NCI-H1105 treated with DMSO at 0.1 percent for 48 hours (cell line): ENCODE results near the gene NRXN2.
A peak's percentile ranks its signal among the peaks of the same experiment; 100 is the strongest.

Experiments used
- DNase-seq: peaks from one replicate; lab custom pipeline; 2025; lab: John Stamatoyannopoulos, UW

NRXN2 gene

DNA sequence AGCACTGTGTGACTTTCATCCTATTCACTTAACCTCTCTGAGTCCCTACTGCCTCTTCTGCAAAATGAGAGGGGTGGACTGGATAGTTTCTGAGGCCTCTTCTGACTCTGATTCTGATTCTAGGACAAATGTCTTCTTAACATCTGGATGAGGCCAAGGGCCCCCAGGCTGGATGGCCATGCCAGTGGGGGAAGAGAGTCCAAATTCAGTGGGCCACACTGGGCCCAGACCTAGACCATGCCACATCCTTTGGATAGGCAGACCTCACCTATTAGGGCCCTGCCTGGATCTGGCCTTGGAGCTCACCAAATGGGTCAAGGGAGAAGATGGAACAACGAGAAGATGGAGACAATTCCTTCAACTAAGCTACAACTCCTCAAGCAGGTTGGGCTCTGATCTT lies 24.6 kb downstream of the NRXN2 start:
- DNase-seq: no peak

- DNase-seq: no peak
These were observed 25.2 kb downstream of the NRXN2 start for GRCh38 chr11:64697663-64698375.

DNA sequence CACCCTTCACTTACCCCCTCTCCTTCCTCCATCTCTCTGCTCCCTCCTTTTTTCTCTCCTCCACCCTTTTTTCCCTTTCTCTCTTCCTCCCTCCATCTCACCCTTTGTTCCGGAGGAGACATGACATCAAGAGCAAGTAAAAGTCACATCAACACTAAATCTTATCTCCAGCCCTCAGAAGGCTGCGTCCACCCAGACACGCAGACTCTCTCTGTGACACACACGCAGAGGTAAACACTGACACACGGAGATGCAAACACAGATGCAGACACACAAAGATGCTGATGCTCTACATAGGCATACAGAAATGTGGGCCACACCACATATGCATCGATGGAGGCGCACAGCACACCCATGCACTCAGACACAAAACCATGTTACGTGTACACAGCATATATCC lies 27.0 kb downstream of the NRXN2 start:
- no peak for DNase-seq

DNA sequence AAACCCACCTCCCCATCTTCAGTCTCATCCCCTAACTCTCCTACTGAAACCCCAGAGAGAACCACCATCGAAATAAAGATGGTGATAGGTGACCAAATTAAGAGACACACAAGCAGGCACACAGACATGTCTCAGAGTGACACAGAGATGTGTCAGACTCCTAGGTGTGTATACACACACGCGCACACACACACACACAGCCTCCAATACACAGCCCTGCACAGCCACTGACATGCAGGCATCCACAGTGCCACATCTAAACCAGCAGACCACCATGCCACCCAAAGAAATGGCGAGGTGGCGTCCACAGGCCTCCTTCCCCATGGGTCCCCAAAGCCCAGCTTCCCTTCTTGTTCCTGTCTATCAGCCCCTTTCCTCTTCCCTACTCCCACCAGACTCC lies 27.4 kb downstream of the NRXN2 start:
- DNase-seq: no peak

DNA sequence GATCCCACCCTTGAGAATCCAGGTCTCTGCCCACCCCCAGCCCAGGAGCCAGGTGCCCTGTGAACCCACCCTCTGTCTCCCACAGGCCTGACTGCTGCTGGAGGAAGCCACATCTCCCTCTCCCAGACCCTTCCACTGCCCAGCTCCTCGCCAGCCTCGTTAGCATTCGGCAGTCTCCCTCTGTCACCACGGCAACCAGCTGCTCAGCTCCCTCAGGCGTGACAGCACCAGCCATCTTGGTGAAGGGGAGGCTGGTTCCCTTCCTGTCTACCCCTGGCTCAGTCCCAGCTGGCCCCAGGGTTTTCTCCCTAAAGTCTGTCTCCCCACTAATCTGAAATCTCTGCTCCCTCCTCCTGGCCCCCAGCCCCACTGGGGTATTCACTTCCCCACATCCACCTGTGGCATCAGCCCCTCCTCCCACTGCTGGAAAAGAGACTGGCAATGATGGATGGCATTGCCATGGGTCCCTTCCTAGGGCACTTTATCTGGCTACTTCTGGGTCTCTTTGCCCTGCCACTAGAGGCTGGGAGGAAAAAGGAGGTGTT lies 28.1 kb downstream of the NRXN2 start:
- peak; percentile 69 for DNase-seq

- no peak for DNase-seq
These were observed 28.8 kb downstream of the NRXN2 start for GRCh38 chr11:64694026-64694755.

GRCh38 chr11:64692764-64693331 lies 30.1 kb downstream of the NRXN2 start:
- DNase-seq: no peak

GRCh38 chr11:64691543-64691942 lies 31.5 kb downstream of the NRXN2 start:
- DNase-seq: no peak

- DNase-seq: no peak
These were observed 32.8 kb downstream of the NRXN2 start for GRCh38 chr11:64690235-64690634.

- DNase-seq: peak; percentile 90
These were observed 34.4 kb downstream of the NRXN2 start for GRCh38 chr11:64688534-64688982.

DNA sequence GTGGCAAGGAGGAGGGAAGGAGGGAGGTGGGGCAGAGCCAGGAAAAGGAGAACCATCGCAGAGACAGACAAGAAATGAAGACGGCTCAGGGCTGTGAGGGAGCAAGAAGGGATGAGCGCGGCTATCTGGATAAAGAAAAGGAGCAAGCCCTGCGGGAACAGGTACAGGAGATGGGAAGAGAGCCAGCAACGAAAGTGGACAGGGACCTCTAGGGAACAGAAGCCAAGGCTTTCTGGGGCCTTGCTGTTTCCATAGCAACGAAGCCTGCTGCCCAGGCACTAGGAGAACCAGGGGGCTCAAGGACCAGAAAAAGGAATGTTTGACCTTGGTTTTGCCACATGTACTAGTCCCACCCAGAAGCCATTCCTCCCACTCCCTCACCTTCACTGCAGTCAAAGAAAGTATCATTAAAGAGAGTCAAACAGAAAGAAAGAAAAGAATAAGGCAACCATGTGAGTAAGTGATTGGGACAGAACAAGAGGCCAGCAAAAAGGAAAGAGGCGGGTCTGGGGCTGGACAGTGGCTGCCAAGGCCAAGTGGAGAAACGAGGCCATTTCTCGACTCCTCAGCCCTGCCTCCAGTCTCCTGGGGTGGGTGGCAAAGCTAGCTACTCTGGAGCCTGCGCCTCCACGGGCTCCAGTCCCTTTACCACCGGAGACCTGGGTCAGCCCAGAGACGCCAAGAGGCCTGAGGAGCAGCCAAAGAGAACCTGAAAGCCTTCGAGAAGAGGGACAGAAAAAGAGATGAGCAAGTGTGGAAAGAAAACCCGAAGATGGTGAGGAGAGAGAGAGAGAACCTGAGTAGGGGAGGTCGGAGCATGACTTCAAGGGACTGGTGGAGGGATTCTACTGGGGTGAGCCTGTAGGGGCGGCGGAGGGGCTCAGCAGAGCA lies 35.1 kb downstream of the NRXN2 start:
- DNase-seq: no peak

DNA sequence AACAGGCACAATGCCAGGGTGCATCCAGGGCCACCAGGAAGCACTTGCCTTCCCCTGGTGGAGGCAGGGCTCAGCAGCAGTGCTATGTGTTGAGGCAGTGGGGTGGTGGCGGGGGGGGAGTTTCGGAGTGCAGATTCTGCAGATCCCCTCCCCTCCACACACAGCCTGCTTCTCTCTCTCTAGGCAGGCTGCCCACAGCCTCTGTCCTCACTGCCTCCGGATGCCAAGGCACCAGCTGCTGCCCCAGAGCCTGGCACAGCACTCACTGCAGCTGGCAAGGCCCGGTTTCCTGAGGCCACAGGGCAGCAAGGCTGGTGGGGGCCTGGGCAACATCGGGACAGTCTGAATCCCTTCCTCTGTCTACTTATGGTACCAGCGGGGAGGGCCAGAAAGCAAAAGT lies 35.8 kb downstream of the NRXN2 start:
- DNase-seq: no peak

DNA sequence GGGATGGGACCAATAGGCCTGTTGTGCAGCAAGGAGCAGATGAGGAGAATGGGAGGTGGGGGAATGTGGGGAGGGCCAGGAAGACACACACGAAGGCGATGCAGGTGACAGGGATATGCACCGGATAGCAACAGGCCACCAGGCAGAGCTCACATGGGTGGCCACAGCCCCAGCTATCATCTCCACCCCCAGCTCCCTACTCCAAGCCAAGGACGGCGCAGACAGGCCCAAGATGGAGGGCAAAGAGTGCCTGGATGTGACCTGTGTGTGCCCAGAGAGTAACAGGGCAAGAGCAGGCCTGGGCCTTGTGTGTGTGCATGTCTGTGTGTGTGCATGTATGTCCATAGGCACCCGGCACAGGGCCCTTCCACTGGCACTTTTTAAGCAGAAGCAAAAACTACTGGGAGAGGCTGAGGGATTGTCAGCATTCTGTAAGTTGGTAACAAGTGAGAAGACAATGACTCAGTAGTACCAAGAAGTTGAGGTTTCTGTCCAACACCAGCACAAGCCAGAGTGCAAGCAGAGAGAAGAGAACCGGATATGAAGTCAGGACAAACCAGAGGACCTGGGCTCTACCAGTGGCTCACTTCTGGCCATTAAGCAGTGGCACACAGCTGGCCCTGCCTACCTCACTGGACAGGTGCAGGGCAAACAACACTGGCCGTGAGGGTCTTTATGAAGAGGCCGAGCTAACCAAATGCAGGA lies 36.4 kb downstream of the NRXN2 start:
- no peak for DNase-seq

- DNase-seq: no peak
These were observed 37.5 kb downstream of the NRXN2 start for GRCh38 chr11:64685536-64685935.

DNA sequence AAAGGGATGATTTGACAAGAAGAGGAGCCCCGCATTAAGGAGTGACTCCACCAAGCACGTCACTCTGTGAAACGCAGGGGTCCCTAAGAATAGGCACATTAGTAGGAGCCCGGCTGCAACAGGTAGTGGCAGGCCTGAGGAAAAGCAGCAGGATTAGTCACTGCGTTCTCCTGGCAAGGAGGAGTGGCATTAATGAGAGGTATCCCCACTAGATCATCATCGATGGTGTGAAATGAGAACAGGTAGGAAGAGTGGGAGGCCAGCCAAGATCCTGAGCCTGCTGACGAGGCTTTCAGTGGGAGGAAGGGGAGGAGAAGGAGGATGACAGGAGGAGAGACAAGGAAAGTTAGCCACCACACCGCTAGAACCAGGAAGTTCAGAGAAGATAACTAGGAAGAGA lies 38.6 kb downstream of the NRXN2 start:
- DNase-seq: no peak

DNA sequence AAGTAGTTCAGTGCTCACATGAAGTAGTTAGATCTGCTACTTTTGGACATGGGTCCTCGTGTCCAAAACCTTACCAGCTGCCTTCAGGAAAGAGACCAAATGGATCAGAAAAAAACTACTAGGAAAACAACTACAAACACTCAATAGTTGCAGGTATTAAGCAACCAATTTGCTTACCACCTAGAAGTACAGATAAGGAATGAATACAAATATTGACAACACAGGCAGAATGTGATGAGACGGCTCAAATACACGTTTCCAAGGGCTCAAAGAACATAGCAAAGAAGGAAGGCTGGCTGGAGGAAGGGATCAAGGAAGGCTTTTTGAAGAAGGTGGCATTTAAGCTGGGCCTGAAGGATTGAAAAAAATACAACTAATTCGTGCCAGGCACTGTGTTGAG lies 41.8 kb downstream of the NRXN2 start:
- DNase-seq: no peak

DNA sequence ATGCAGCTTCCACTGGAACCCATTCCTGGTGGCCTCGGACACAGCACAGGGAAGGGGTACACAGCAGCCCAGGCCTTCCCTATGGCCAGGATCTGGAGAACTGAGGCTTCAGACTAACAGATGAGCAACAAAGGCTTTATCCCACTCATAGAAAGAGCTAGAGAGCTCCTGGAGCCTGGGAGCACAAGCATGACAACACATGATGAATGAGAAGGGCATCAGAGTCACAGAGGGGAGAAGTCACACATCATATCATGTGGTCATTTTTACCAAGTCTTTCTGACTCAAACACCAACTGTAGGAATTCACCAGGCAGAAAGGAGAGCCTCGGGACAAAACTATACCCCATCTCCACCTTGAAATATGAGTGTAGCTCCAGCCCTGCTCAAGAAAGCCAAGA lies 43.2 kb downstream of the NRXN2 start:
- no peak for DNase-seq

DNA sequence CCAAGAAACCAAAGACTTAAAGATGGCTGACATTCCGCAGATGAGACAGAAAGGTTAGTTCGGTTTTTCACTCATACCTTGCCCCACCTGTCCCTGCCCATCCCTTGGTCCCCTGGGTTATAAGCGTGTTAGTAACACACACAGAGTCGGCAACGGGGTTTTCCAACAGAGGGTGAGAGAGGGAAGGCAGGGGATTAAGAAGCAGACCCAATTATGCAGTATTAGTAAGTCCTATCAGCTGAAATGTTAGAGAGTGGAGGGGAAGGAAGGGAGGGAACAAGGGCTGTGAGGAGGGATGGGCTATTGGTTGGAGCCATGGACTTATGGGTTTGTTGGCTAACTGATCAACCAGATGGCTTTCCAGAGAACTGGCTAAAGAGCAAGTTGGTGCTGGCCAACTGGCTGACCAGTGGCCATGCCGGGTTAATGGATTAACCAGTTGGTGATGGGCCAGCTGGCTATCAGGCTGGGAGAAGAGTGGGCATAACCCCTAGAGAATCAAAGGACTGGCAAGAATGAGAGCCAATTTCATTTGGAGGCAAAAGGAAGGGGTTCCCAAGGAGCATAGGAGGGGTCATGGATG lies 45.5 kb downstream of the NRXN2 start:
- DNase-seq: no peak

DNA sequence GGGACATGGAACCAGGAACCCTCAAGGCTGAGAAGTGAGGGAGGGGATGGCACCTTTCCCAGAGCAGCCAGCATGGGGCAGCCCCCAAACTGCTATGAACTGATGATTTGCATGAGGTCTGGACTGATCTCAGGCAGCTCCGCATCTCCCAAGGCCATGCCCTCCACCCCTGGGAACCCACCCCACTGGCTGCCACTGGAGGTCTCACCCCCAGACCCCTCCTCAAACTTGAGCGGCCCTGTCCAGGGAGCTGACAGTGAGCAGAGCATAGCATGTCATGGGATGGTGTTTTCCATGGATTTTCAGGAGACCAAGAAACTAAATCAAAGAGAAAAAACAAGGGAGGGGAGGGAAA lies 46.8 kb downstream of the NRXN2 start:
- DNase-seq: no peak

- no peak for DNase-seq
These were observed 47.3 kb downstream of the NRXN2 start for GRCh38 chr11:64675450-64676260.
